ENCODE data around the gene ANKRD34B.
"Not testable (repeated sequence)": the region's sequence is repeated elsewhere in the genome, so short reads cannot be mapped to it uniquely, and the experiment has no call there.

The ANKRD34B gene

GRCh38 chr5:80569961-80570786 lies at the start of gene ANKRD34B:
ANKRD34B (minus strand) TSS chr5:80570280; CDS start chr5:80560019, 10,261 bp downstream.
- peak; percentile 27 for DNase-seq (ENCODE audit: low read depth)

- DNase-seq (ENCODE audit: low read depth): no peak
These were observed 49.0 kb upstream of the ANKRD34B start for GRCh38 chr5:80619086-80619485.

- no peak for DNase-seq (ENCODE audit: low read depth)
These were observed 48.4 kb upstream of the ANKRD34B start for GRCh38 chr5:80618438-80618837.

GRCh38 chr5:80615266-80615914 lies 45.3 kb upstream of the ANKRD34B start:
- no peak for DNase-seq (ENCODE audit: low read depth)

- DNase-seq (ENCODE audit: low read depth): no peak
These were observed 39.6 kb upstream of the ANKRD34B start for GRCh38 chr5:80609692-80610091.

- no peak for DNase-seq (ENCODE audit: low read depth)
These were observed 38.7 kb upstream of the ANKRD34B start for GRCh38 chr5:80608731-80609130.

- DNase-seq (ENCODE audit: low read depth): no peak
These were observed 37.8 kb upstream of the ANKRD34B start for GRCh38 chr5:80607832-80608231.

- DNase-seq (ENCODE audit: low read depth): no peak
These were observed 37.3 kb upstream of the ANKRD34B start for GRCh38 chr5:80607343-80607742.

GRCh38 chr5:80600943-80601693 lies 31.0 kb upstream of the ANKRD34B start:
- no peak for DNase-seq (ENCODE audit: low read depth)

- no peak for DNase-seq (ENCODE audit: low read depth)
These were observed 27.4 kb upstream of the ANKRD34B start for GRCh38 chr5:80597500-80597899.

GRCh38 chr5:80594810-80595209 lies 24.7 kb upstream of the ANKRD34B start:
- no peak for DNase-seq (ENCODE audit: low read depth)

GRCh38 chr5:80592761-80593160 lies 22.7 kb upstream of the ANKRD34B start:
- DNase-seq (ENCODE audit: low read depth): no peak

GRCh38 chr5:80592105-80592504 lies 22.0 kb upstream of the ANKRD34B start:
- DNase-seq (ENCODE audit: low read depth): no peak

- no peak for DNase-seq (ENCODE audit: low read depth)
These were observed 21.3 kb upstream of the ANKRD34B start for GRCh38 chr5:80591352-80591751.

GRCh38 chr5:80590766-80591165 lies 20.7 kb upstream of the ANKRD34B start:
- DNase-seq (ENCODE audit: low read depth): no peak

- no peak for DNase-seq (ENCODE audit: low read depth)
These were observed 18.9 kb upstream of the ANKRD34B start for GRCh38 chr5:80588858-80589540.

- no peak for DNase-seq (ENCODE audit: low read depth)
These were observed 14.7 kb upstream of the ANKRD34B start for GRCh38 chr5:80584770-80585169.

- not testable (repeated sequence) for DNase-seq (ENCODE audit: low read depth)
These were observed 10.2 kb upstream of the ANKRD34B start for GRCh38 chr5:80580291-80580690.

- DNase-seq (ENCODE audit: low read depth): no peak
These were observed 9.0 kb upstream of the ANKRD34B start for GRCh38 chr5:80579050-80579449.

- DNase-seq (ENCODE audit: low read depth): no peak
These were observed 7.6 kb upstream of the ANKRD34B start for GRCh38 chr5:80577707-80578106.

GRCh38 chr5:80576383-80576782 lies 6.3 kb upstream of the ANKRD34B start:
- DNase-seq (ENCODE audit: low read depth): no peak

- DNase-seq (ENCODE audit: low read depth): no peak
These were observed 3.0 kb upstream of the ANKRD34B start for GRCh38 chr5:80573062-80573461.

Measured in stimulated activated CD8-positive, alpha-beta memory T cell treated with anti-CD3 and anti-CD28 coated beads, Interleukin-4, amount 100 ng/mL, for 24 hours (primary cell).